GM18907 (cell line): ENCODE data around the gene USP16.
"Not testable (repeated sequence)": the region's sequence is repeated elsewhere in the genome, so short reads cannot be mapped to it uniquely, and the experiment has no call there.

ENCODE experiments used
- ATAC-seq: cut with Tn5 transposase; IDR thresholded peaks from one replicate; pipeline ENCODE4 v1.9.1; 2021; ENCODE audit warnings: mild to moderate bottlenecking, moderate library complexity; ENCODE audit not compliant: unreplicated experiment

Gene USP16

DNA sequence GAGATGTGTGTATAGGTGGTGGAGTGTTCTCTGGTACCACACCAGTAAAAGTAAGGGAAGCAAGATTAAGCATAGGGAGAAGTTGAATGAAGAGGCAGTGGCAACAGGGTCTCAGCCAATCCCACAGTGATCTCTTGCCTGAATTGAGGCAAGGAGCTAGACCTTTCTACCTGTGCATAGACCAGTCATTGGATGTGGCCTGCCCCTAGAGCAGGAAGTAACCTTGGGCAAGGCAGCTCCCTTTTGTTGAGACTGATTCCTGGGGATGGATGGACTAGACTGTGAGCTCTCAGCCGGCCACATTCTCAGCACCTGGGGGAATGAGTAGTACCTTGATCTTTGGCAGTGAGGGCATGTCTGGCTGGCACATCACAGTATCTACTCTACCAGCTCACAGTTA, 6.4 kb downstream of the USP16 start:
- no peak for ATAC-seq

GRCh38 chr21:29033301-29033700, 8.8 kb downstream of the USP16 start:
- no peak for ATAC-seq

DNA sequence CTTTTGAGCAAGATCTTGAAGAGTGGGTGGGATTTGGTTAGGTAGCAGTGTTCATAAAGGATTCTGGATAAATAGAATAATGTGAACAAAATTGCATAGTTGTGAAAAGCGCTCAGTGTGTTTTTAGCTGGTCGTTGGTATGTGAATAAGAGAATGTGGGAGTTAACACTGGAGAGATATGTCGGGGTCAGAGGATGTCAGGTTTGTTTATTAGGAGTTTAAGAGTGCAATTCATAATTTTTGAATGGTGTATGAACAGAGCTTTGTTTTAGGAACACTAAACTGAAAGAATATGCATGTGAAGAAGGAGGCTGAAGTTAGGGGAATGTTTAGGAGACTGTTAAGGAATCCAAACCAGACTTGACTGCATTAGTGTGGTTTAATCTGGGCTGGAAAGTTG, 9.4 kb downstream of the USP16 start:
- no peak for ATAC-seq

DNA sequence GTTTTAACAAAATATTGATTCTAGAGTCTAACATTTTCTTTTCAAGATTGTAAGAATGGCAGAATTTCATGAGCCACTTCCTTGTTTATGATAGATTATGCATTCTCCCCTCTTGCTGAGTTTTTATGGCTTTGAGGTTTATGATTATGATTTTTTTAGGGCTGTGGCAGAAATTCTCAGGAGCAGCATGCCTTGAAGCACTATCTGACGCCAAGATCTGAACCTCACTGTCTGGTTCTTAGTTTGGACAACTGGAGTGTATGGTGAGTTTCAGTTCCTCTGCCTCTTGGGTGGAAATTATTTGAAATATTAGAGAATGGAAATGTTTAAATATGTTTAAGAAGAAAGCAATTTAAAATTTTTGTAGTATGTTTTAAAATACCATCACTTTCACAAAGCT, 10.2 kb downstream of the USP16 start:
- no peak for ATAC-seq

DNA sequence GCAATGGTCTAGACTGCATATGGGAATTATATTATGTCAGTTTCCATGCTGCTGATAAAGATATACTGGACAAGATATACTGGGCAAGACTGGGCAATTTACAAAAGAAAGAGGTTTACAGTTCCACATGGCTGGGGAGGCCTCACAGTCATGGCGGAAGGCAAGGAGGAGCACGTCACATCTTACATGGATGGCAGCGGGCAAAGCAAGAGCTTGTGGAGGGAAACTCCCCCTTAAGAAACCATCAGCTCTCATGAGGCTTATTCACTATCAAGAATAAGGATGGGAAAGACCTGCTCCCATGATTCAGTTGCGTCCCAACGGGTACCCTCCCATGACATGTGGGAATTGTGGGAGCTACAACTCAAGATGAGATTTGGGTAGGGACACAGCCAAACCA, 27.8 kb downstream of the USP16 start:
- no peak for ATAC-seq

DNA sequence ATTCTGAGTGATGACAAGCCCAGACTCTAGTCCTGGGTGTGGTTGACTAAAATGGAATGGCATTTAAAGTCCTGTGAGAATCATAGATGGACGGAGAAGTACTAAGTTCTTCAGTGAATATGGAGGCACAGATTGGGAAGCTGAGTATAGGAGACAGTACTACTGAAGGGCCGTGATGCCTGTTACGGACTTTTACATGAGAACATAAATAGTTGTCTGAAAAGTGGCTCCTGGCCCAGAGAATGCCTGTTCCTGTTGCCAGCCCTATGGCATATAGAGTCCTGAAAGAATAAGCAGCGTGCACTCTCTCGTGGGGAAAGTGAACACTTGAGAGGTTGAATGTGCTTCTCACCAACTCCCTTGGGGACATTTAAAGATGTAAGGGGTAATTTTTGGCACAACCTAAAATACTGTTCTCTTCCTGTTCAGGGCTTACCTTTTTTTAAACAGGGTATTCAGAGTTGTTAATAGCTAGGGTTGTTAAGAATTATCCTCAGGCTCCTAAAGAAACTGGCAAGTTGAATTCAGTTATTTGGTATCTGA, 28.6 kb downstream of the USP16 start:
- ATAC-seq, result no peak

GRCh38 chr21:29053656-29054055, 29.2 kb downstream of the USP16 start:
- ATAC-seq, result no peak

- ATAC-seq, result no peak
These were observed 30.6 kb downstream of the USP16 start for GRCh38 chr21:29055080-29055479.

- no peak for ATAC-seq
These were observed 31.5 kb downstream of the USP16 start for GRCh38 chr21:29056005-29056404.

DNA sequence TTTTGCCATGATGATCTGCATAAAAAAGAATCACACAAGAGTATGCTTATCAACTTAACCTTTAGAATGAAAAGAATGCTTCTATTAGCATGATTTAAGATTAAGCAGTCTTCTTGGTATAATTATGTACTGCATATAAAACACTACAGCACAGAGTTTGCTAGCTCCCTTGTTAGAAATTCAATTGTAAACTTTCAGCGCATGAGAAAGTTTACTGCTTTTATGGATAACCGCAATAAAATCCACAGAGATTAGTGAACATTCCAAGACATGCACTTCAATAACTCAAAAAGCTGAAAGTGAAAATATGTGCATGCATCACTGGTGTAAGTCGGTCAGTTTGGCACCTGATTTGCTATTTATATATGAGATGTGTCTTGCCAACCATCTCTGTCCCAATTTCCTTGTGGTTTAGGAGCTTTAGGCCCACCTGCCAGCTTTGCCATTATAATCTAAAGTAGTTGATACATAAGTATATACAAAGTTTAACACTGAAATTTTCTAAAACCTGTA, 32.1 kb downstream of the USP16 start:
- ATAC-seq, result no peak

GRCh38 chr21:29064850-29065481, 40.5 kb downstream of the USP16 start:
- ATAC-seq, result peak; percentile 91

- no peak for ATAC-seq
These were observed 48.4 kb downstream of the USP16 start for GRCh38 chr21:29072873-29073221.

DNA sequence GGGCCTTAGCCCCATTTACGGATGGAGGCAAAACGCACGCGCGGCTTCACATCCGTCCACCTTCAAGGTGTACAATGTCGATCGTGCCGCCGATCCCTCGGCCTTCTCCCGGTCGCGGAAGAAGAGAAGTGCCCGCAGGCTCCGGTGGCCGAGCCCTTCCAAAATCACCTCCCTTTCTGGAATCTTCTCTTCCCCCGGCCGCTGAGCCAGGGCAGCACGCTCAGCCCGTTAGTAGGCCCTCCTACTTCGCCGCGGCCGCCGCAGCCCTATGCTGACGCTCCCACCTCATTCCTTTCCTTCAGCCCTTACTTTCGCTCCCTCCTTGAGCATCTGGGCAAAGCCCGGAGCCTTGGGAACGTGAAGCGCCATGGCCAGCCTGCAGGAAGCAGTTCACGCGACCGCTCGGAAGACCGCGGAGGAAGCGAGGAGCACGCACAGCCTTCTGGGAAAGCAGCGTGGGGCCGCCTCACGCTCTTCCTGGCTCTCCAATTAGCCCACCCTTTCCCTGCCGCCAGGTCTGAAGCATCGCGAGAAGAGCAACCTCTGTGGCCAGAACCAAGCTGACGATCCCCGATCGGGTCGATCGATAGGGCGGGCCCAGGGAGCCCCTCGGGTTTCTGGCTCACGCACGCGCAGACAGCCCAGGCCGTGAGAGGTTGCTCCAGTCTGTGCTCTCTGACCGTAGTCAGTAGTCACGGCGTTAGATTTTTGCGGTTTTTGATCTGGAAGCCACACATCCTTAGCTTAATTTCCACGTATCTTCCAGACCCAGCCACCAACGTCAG, 48.9 kb downstream of the USP16 start, which contains the start of gene CCT8:
TSS of gene CCT8 (minus strand) at position 427 of the 785 bp plus-strand sequence. CDS start at position 369, 58 bp downstream.
- peak; percentile 93 for ATAC-seq

DNA sequence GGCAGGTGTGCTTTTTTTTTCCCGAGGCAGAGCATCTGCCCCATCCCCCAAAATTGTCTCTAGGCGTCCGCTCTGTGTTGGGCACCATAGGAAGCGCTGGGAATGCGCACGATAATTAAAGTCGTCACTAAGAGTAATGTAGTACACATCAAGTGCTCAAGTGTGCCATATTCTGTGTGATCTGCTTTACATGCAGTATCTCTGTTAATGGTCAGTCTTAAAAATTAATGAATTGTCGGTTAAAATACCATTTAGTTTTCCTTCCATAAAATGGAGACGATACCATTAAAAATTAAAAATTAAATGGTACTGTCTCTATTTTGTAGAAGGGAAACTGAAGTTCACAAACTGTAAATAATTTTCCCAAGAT, 49.5 kb downstream of the USP16 start:
- peak; percentile 25 for ATAC-seq

GRCh38 chr21:29074783-29075182, 50.3 kb downstream of the USP16 start:
- ATAC-seq, result no peak

GRCh38 chr21:29075706-29076466, 51.4 kb downstream of the USP16 start:
- no peak for ATAC-seq

DNA sequence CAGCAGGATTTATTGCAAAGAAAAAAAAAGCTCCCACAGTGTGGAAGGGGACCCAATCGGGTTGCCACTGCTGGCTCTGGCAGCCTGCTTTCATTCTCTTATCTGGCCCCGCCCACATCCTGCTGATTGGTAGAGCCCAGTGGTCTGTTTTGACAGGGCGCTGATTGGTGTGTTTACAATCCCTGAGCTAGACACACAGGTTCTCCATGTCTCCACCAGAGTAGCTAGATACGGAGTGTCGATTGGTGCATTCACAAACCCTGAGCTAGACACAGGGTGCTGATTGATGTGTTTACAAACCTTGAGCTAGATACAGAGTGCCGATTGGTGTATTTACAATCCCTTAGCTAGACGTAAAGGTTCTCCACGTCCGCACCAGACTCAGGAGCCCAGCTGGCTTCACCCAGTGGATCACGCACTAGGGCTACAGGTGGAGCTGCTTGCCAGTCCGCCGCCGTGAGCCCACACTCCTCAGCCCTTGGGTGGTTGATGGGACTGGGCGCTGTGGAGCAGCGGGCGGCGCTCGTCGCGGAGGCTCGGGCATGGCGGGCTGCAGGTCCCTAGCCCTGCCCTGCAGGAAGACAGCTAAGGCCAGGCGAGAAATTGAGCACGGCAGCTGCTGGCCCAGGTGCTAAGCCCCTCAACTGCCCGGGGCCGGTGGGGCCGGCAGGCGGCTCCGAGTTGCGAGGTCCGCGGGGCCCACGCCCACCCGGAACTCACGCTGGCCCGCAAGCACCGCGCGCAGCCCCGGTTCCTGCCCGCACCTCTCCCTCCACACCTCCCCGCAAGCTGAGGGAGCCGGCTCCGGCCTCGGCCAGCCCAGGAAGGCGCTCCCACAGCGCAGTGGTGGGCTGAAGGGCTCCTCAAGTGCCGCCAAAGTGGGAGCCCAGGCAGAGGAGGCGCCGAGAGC, 52.5 kb downstream of the USP16 start:
- not testable (repeated sequence) for ATAC-seq

DNA sequence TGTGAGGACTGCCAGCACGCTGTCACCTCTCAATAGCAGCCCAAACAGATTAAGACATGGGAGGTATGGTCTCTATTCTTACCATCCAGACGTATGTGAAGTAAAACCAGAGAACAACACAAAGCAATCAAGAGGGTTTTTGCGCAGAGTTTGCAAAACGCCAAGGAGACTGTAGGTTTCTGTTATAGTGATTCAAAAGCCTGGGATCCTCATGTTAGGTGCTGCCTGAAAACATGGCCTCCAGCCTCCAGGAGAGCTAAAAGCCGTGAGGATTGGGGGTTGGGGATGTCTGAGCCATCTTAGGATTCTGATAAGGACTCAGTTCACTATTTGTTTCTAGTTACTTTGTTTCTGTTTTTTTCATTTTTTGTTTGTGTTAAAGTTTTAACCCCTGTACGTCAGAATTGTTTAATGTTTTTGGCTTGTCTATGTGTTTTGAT, 53.2 kb downstream of the USP16 start:
- ATAC-seq, result no peak

DNA sequence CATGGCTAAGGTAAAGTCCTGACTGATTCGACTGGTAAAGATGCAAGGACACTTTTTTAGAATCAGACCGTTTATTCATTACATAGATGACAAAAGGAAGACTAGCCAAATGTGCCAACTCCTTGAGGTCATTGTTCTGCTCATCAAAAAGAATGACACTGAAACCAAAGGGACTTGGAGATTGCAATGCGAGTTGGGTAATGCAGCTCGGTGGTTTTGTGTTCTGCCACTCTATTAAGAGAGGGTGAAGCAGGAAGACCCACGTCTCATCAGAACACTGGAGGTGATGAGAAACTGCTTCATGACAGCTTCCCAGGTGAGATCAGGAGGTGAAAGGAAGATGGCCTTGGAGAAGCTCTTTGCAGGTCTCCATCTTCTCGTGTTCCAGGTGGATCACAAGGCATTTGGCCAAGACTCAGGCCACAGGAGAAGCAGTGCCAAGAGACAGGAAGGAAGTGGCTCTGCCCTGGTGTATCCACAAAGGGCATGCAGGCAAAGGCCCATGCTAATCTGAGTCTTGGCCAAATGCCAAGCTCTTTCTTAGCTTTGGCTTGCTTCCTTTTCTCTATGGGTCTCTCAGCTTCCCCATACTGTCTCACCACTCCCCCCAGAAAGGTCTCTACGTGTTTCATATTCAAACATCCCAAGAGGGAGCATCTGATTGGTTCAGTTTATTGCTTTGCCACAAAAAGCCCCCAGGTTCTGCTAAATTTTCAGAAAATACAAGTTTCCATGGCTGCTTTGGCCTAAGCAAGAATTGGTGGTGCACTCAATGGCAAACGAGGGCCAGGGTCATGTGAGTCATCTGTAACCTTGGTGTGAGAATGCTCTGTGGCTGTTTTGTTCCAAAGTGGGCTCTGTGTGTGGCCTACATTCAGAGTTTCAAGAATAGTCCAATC, 54.6 kb downstream of the USP16 start:
- ATAC-seq, result peak; percentile 58
